WTC11 (cell line): Measurements from ENCODE around the gene COL27A1. TPM values are rescaled to one million over a fixed set of nuclear protein-coding genes. Genes with fewer than 3 reads are reported as not detected.

Source experiments
- ATAC-seq: fragments of 200-7000 bp; cut with Tn5 transposase; 2 replicates; pipeline ENCODE4 v1.10.0; 2021; ENCODE audit warnings: mild to moderate bottlenecking, moderate library complexity
- CTCF ChIA-PET: fragments of 300-600 bp; sonication (Branson Sonifier 250); formaldehyde crosslinking; loops from one replicate; lab custom pipeline; 2021; ENCODE audit warnings: antibody characterized with exemption; lab: Charles Lee
- POLR2A ChIA-PET: fragments of 350-600 bp; sonication (Branson Sonifier 250); formaldehyde crosslinking; loops from one replicate; lab custom pipeline; 2021; ENCODE audit warnings: antibody characterized with exemption; lab: Charles Lee
- DNase-seq: peaks from one replicate; pipeline ENCODE4 v3.0.0; 2021; ENCODE audit warnings: low spot score
- H3K27ac Mint-ChIP-seq: 2 replicates; pipeline ENCODE4 v1.8.0; 2021; ENCODE audit warnings: mixed read lengths
- H3K27me3 Mint-ChIP-seq: 2 replicates; pipeline ENCODE4 v1.8.0; 2021; ENCODE audit warnings: low read depth, mild to moderate bottlenecking, moderate library complexity, mixed read lengths
- H3K36me3 Mint-ChIP-seq: 2 replicates; pipeline ENCODE4 v1.8.0; 2021; ENCODE audit warnings: mixed read lengths
- H3K4me1 Mint-ChIP-seq: 2 replicates; pipeline ENCODE4 v1.8.0; 2022; ENCODE audit warnings: mixed read lengths
- H3K4me3 Mint-ChIP-seq: 2 replicates; pipeline ENCODE4 v1.8.0; 2021; ENCODE audit warnings: mild to moderate bottlenecking, moderate library complexity, mixed read lengths
- H3K9me3 Mint-ChIP-seq: 2 replicates; pipeline ENCODE4 v1.8.0; 2021; ENCODE audit warnings: mixed read lengths
- ELF4 ChIP-seq: sonication (generic); formaldehyde crosslinking; IDR thresholded peaks from 2 replicates; pipeline ENCODE4 v1.8.1; 2022; ENCODE audit warnings: low read depth, mild to moderate bottlenecking, moderate library complexity, missing genetic modification reagents
- FOXP1 ChIP-seq: sonication (generic); formaldehyde crosslinking; IDR thresholded peaks from 2 replicates; pipeline ENCODE4 v1.8.0; 2022; ENCODE audit warnings: missing genetic modification reagents, mild to moderate bottlenecking, moderate library complexity, borderline replicate concordance
- HMGA2 ChIP-seq: fragments of 250-450 bp; sonication (Bioruptor Pico); IDR thresholded peaks from 2 replicates; pipeline ENCODE4 v1.4.0; 2021; ENCODE audit warnings: mild to moderate bottlenecking, moderate library complexity
- IRF1 ChIP-seq: sonication (generic); formaldehyde crosslinking; IDR thresholded peaks from 2 replicates; pipeline ENCODE4 v1.8.0; 2023; ENCODE audit warnings: missing genetic modification reagents
- SOX15 ChIP-seq: fragments of 250-450 bp; sonication (Bioruptor Pico); IDR thresholded peaks from 2 replicates; pipeline ENCODE4 v1.9.0; 2021; ENCODE audit warnings: mild to moderate bottlenecking
- USF2 ChIP-seq: sonication (generic); formaldehyde crosslinking; IDR thresholded peaks from 2 replicates; pipeline ENCODE4 v1.8.1; 2023; ENCODE audit warnings: mild to moderate bottlenecking, missing genetic modification reagents, moderate library complexity
- ZNF121 ChIP-seq: sonication (generic); formaldehyde crosslinking; IDR thresholded peaks from 2 replicates; pipeline ENCODE4 v1.8.0; 2023; ENCODE audit warnings: missing genetic modification reagents
- ZNF317 ChIP-seq: sonication (generic); formaldehyde crosslinking; IDR thresholded peaks from 2 replicates; pipeline ENCODE4 v1.8.1; 2023; ENCODE audit warnings: low read depth, mild to moderate bottlenecking, moderate library complexity, missing genetic modification reagents, borderline replicate concordance
- ZNF423 ChIP-seq: fragments of 250-450 bp; sonication (Bioruptor Pico); IDR thresholded peaks from 2 replicates; pipeline ENCODE4 v2.1.2; 2022; ENCODE audit warnings: mild to moderate bottlenecking, moderate library complexity
- ZSCAN18 ChIP-seq: fragments of 250-450 bp; sonication (Bioruptor Pico); IDR thresholded peaks from 2 replicates; pipeline ENCODE4 v2.1.2; 2022; ENCODE audit warnings: mild to moderate bottlenecking, moderate library complexity
- total RNA-seq: library from RNA; stranded (reverse); gene quantifications from 3 replicates; pipeline ENCODE4 v1.2.3, GENCODE V29; 2021
- TF ChIP-seq, protein P1 (sequence below): sonication (generic); formaldehyde crosslinking; IDR thresholded peaks from 2 replicates; pipeline ENCODE4 v1.8.0; 2022; ENCODE audit warnings: mild to moderate bottlenecking, missing genetic modification reagents
- TF ChIP-seq, protein P2 (sequence below): fragments of 200-600 bp; IDR thresholded peaks from 2 replicates; pipeline ENCODE4 v1.8.0; 2022; ENCODE audit warnings: antibody characterized with exemption

The COL27A1 gene
- total RNA-seq, 1 experiment from 2014 or later: 47.5 TPM

- TF ChIP-seq ZSCAN18 (CRISPR knock-in tag) (no peak), FOXP1 (CRISPR knock-in tag) (no peak), HMGA2 (CRISPR knock-in tag) (no peak)
- TF ChIP-seq, protein P1, sequence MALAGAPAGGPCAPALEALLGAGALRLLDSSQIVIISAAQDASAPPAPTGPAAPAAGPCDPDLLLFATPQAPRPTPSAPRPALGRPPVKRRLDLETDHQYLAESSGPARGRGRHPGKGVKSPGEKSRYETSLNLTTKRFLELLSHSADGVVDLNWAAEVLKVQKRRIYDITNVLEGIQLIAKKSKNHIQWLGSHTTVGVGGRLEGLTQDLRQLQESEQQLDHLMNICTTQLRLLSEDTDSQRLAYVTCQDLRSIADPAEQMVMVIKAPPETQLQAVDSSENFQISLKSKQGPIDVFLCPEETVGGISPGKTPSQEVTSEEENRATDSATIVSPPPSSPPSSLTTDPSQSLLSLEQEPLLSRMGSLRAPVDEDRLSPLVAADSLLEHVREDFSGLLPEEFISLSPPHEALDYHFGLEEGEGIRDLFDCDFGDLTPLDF (CRISPR knock-in tag): no peak
- TF ChIP-seq, protein P2, sequence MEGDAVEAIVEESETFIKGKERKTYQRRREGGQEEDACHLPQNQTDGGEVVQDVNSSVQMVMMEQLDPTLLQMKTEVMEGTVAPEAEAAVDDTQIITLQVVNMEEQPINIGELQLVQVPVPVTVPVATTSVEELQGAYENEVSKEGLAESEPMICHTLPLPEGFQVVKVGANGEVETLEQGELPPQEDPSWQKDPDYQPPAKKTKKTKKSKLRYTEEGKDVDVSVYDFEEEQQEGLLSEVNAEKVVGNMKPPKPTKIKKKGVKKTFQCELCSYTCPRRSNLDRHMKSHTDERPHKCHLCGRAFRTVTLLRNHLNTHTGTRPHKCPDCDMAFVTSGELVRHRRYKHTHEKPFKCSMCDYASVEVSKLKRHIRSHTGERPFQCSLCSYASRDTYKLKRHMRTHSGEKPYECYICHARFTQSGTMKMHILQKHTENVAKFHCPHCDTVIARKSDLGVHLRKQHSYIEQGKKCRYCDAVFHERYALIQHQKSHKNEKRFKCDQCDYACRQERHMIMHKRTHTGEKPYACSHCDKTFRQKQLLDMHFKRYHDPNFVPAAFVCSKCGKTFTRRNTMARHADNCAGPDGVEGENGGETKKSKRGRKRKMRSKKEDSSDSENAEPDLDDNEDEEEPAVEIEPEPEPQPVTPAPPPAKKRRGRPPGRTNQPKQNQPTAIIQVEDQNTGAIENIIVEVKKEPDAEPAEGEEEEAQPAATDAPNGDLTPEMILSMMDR: no peak
These were observed 103.8 kb downstream of the COL27A1 start (continued) for GRCh38 chr9:114258866-114259797.

DNA sequence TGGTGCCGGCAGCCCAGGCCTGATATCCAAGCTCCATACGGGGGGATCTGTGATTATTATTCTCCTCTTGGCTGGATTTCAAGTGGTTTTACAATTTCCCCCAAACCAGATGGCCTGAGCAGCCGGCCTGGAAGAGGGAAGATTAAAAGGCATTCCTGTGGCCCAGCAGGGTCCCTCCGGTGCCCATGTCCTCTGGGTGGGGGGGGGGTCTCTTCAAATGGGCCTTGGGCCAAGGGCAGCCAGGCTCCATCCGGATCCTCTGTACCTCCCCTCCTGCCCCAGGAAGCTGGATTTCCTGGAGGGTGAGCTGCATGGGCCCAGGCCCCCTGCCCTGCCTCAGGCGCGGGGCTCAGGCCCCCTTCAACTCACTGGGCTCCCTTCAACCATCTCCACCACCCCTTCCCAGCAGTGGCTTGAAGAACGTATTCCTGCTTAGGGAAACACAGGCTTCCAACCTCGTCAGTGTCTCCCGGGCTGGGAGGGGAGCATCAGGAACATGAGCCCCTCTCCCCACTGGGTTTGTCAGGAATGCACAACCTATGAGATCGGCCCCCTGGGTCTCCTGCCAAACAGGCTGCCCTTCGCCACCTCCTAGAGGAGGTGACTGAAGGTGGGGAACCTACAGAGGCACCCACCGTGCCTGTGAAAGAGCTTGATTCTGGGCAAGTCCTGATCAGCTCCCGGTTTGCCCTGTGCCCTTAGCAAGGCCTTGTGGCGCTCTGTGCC is 104.6 kb downstream of the COL27A1 start:
- CTCF ChIA-PET: interaction anchor here (1.0 to 9.2 kb wide), 7 partner anchors 11 to 152 kb away, joined by 3 to 114 read pairs (median 8); partner anchors contain the start of gene COL27A1
- H3K27me3 Mint-ChIP-seq: no peaks in the 10 kb centered on the region
- DNase-seq (no peak), ATAC-seq (no peak)
- TF ChIP-seq ZNF121 (no peak), FOXP1 (CRISPR knock-in tag) (0 out of 2 replicates have a peak, but pooled peaks have one; percentile 25), SOX15 (CRISPR knock-in tag) (no peak), ZNF423 (no peak), ZNF317 (CRISPR knock-in tag) (no peak)
- no peak overlapping the region for H3K4me3 Mint-ChIP-seq
- no peaks in the 10 kb centered on the region for H3K36me3 Mint-ChIP-seq
- H3K27ac Mint-ChIP-seq: no peak overlapping the region
- POLR2A ChIA-PET: no interaction called here
- no peaks in the 10 kb centered on the region for H3K9me3 Mint-ChIP-seq
- H3K4me1 Mint-ChIP-seq: no peaks in the 10 kb centered on the region

DNA sequence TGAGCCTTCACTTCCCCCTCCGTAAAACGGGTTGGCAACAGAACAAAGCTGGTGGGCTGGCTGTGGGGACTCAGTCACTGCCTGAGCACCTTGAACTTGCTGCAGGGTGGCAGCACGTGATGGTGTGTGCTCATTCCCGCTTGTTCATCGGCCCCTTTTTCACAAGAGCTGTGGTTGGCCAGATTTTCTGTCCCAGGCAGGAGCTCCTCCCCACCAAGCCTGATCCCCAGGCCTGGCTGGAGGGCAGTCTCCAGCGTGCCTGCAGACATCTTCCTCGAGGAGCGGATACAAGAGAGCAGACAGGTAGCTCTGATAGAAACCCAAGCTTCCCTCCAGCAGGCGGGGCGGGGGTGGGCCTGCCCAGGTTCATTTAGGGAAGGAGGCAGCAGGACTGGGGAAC is 105.7 kb downstream of the COL27A1 start:
- peak; percentile 58 for ATAC-seq
- H3K36me3 Mint-ChIP-seq: no peaks in the 10 kb centered on the region
- TF ChIP-seq USF2 (CRISPR knock-in tag): peak; percentile 40
- TF ChIP-seq ELF4 (CRISPR knock-in tag): no peak
- TF ChIP-seq IRF1 (CRISPR knock-in tag): no peak
- ChIA-PET POLR2A (interaction anchor here (0.6 to 0.7 kb wide), 2 partner anchors 26 to 603 kb away, joined by 3 to 7 read pairs; no protein-coding TSS in a partner anchor), CTCF (interaction anchor here (0.6 to 9.2 kb wide), 10 partner anchors 10 to 178 kb away, joined by 3 to 114 read pairs (median 6); no protein-coding TSS in a partner anchor)
- no peaks in the 10 kb centered on the region for H3K9me3 Mint-ChIP-seq
- H3K27ac Mint-ChIP-seq: peak overlapping the region; percentile 23; the same call in 1 of the 2 replicates
- peak; percentile 30 for DNase-seq
- H3K4me1 Mint-ChIP-seq: no peaks in the 10 kb centered on the region
- no peak overlapping the region for H3K4me3 Mint-ChIP-seq
- H3K27me3 Mint-ChIP-seq: no peaks in the 10 kb centered on the region
